Progenitor cell of endocrine pancreas (in vitro differentiated cells): ENCODE data around the gene PHF12. TPM values are rescaled to one million over a fixed set of nuclear protein-coding genes. Genes with fewer than 3 reads are reported as not detected.
A peak's percentile ranks its signal among the peaks of the same experiment; 100 is the strongest.
"Not testable (repeated sequence)": the region's sequence is repeated elsewhere in the genome, so short reads cannot be mapped to it uniquely, and the experiment has no call there.

ENCODE experiments used
- DNase-seq: peaks from one replicate; pipeline ENCODE4 v3.0.0; 2021; ENCODE audit warnings: low spot score; ENCODE audit not compliant: unreplicated experiment
- H3K27ac Mint-ChIP-seq: 2 replicates; pipeline ENCODE4 v1.8.0; 2021; ENCODE audit warnings: mild to moderate bottlenecking, moderate library complexity, mixed read lengths
- H3K27me3 Mint-ChIP-seq: 2 replicates; pipeline ENCODE4 v1.8.0; 2021; ENCODE audit warnings: mixed read lengths
- H3K36me3 Mint-ChIP-seq: 2 replicates; pipeline ENCODE4 v1.8.0; 2022; ENCODE audit warnings: mixed read lengths; ENCODE audit not compliant: insufficient read depth
- H3K4me1 Mint-ChIP-seq: 2 replicates; pipeline ENCODE4 v1.8.0; 2021; ENCODE audit warnings: low read depth, mixed read lengths
- H3K4me3 Mint-ChIP-seq: 2 replicates; pipeline ENCODE4 v1.8.0; 2021; ENCODE audit warnings: low read depth, mild to moderate bottlenecking, moderate library complexity, mixed read lengths
- H3K9me3 Mint-ChIP-seq: 2 replicates; pipeline ENCODE4 v1.8.0; 2021; ENCODE audit warnings: low read depth, mixed read lengths
- CTCF ChIP-seq: fragments of 200-600 bp; sonication (generic); IDR thresholded peaks from one replicate; pipeline ENCODE4 v1.5.0; 2021; ENCODE audit warnings: antibody characterized with exemption, mild to moderate bottlenecking; ENCODE audit not compliant: unreplicated experiment
- total RNA-seq: library from RNA; stranded (reverse); gene quantifications from 2 replicates; pipeline ENCODE4 v1.2.1, GENCODE V29; 2021

Gene PHF12
- total RNA-seq, 1 donor from 2014 or later: 71.8 TPM

- DNase-seq: no peak
- no peaks in the 10 kb centered on the region for H3K27me3 Mint-ChIP-seq
- peaks cover 2% of the 10 kb centered on the region for H3K36me3 Mint-ChIP-seq
- H3K4me3 Mint-ChIP-seq: no peak overlapping the region
- H3K4me1 Mint-ChIP-seq: peaks cover 23% of the 10 kb centered on the region
- TF ChIP-seq CTCF: no peak
- H3K9me3 Mint-ChIP-seq: no peaks in the 10 kb centered on the region
- no peak overlapping the region for H3K27ac Mint-ChIP-seq
Observed at GRCh38 chr17:28940142-28940541, 11.2 kb downstream of the PHF12 start.

- no peak overlapping the region for H3K4me3 Mint-ChIP-seq
- peaks cover 7% of the 10 kb centered on the region for H3K36me3 Mint-ChIP-seq
- TF ChIP-seq CTCF: no peak
- no peak for DNase-seq
- H3K4me1 Mint-ChIP-seq: peaks cover 25% of the 10 kb centered on the region
- no peaks in the 10 kb centered on the region for H3K27me3 Mint-ChIP-seq
- H3K27ac Mint-ChIP-seq: peak overlapping the region; percentile 31
- no peaks in the 10 kb centered on the region for H3K9me3 Mint-ChIP-seq
Observed at GRCh38 chr17:28938552-28938951, 12.8 kb downstream of the PHF12 start.

DNA sequence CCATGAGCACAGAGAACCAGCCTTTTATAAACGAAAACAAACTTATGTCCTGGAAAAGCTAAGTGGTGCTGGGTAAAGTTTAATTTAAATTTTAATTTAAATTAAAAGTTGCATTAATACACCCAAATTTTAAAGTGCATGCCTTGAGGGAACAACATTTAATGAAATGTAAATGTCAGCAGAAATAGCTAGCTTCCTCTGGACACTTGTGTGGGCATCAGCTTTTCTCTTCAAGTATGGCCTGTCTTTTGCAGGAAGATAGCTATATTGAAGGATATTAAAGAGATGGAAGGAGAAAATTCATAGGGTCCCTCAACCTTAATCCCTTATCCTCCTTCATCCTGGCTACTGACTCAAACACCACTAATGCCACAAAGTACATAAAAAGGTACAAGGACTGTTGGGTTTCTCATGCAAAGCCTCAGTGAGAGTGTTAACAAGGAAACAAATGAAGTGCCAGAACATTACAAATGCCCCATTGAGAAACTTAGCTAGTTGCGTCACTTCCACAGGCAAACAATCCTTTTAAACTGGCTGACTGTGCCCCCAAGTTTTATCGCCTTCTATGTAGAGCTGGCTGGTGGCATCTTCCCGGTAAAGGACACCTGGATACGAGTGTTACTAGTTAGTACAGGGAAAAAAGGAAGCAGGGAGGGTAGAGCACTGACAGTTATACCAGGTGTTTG lies 14.1 kb downstream of the PHF12 start:
- Mint-ChIP-seq H3K27ac (peak overlapping the region; percentile 92), H3K9me3 (no peaks in the 10 kb centered on the region), H3K4me3 (no peak overlapping the region), H3K27me3 (no peaks in the 10 kb centered on the region), H3K36me3 (peaks cover 5% of the 10 kb centered on the region), H3K4me1 (peaks cover 25% of the 10 kb centered on the region)
- no peak for DNase-seq
- no peak for TF ChIP-seq CTCF

GRCh38 chr17:28935744-28936460 lies 15.4 kb downstream of the PHF12 start:
- Mint-ChIP-seq H3K9me3 (no peaks in the 10 kb centered on the region), H3K27ac (peak overlapping the region; percentile 70), H3K27me3 (no peaks in the 10 kb centered on the region), H3K36me3 (peaks cover 5% of the 10 kb centered on the region), H3K4me1 (peaks cover 25% of the 10 kb centered on the region), H3K4me3 (peak overlapping the region; percentile 12)
- TF ChIP-seq CTCF: no peak
- DNase-seq: no peak

DNA sequence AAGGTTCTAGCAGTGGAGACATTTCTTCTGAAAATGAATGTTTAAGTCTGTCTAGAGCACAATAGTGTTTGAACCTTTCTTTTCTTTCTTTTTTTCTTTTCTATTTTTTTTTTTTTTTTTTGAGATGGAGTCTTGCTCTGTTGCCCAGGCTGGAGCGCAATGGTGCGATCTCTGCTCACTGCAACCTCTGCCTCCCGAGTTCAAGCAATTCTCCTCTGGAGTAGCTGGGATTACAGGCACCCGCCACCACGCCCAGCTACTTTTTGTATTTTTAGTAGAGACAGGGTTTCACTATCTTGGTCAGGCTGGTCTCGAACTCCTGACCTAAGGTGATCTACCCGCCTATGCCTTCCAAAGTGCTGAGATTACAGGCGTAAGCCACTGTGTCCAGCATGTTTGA lies 16.8 kb downstream of the PHF12 start:
- H3K36me3 Mint-ChIP-seq, H3K27me3 Mint-ChIP-seq, H3K27ac Mint-ChIP-seq, DNase-seq, H3K9me3 Mint-ChIP-seq, H3K4me3 Mint-ChIP-seq: not testable (repeated sequence)
- peaks cover 25% of the 10 kb centered on the region for H3K4me1 Mint-ChIP-seq
